ENCODE results near the gene SDHAF4.
"Not testable (repeated sequence)": the region's sequence is repeated elsewhere in the genome, so short reads cannot be mapped to it uniquely, and the experiment has no call there.

The SDHAF4 gene

DNA sequence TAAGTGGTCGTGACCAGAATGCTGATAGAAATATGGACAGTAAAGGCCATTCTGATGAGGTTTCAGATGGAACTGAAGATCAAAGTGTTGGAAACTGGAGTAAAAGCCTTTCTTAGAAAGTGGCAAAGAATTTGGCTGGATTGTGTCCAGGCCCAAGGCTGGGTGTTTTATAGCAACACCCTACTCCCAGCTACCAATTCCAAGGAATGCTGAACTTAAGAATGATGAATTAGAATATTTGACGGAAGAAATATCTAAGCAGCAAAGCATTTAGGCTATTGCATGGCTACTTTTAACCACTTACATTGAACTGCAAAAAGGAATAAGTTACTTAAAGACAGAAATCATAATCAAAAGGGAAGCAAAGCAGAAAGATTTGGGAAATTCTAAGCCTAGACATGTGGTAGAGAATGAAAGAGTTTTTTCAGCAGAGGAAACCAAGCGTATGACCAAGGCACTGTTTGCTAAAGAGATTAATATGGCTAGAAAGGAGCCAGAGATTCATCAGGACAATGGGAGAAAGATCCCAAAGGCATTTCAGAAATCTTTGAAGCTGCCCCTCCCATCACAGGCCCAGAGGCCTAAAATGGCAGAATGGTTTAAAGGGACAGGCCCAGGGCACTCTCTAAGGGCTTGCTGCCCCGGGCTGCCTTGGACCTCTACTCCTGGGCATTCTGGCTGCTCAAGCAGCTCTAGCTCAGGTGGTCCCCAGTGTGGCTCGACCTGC, 25.8 kb downstream of the SDHAF4 start:
- no peak overlapping the region for H3K4me3 ChIP-seq (ENCODE audit: low read depth, low read length)
- TF ChIP-seq, protein P1, sequence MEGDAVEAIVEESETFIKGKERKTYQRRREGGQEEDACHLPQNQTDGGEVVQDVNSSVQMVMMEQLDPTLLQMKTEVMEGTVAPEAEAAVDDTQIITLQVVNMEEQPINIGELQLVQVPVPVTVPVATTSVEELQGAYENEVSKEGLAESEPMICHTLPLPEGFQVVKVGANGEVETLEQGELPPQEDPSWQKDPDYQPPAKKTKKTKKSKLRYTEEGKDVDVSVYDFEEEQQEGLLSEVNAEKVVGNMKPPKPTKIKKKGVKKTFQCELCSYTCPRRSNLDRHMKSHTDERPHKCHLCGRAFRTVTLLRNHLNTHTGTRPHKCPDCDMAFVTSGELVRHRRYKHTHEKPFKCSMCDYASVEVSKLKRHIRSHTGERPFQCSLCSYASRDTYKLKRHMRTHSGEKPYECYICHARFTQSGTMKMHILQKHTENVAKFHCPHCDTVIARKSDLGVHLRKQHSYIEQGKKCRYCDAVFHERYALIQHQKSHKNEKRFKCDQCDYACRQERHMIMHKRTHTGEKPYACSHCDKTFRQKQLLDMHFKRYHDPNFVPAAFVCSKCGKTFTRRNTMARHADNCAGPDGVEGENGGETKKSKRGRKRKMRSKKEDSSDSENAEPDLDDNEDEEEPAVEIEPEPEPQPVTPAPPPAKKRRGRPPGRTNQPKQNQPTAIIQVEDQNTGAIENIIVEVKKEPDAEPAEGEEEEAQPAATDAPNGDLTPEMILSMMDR (IDR thresholded peaks at IDR 0.05; ENCODE audit: borderline replicate concordance, insufficient read depth, low read depth, low read length): no peak

DNA sequence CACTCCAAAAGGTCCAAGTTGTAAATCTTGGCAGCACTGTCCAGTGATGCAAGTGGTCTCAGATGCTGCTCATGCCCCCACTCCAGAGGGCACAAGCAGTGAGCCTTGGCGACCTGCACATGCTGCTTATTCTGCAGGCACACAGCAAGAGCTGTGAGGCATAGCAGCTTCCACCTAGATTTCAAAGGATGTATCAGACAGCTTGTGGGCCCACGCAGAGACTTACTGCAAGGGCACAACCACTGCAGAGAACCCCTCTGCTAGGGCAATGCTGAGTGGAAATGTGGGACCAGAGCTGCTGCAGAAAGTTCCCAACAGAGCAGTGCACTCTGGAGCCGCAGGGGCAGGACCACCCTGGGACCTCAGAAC, 26.4 kb downstream of the SDHAF4 start:
- no peak overlapping the region for H3K4me3 ChIP-seq (ENCODE audit: low read depth, low read length)
- TF ChIP-seq, protein P1 (IDR thresholded peaks at IDR 0.05; ENCODE audit: borderline replicate concordance, insufficient read depth, low read depth, low read length): no peak

DNA sequence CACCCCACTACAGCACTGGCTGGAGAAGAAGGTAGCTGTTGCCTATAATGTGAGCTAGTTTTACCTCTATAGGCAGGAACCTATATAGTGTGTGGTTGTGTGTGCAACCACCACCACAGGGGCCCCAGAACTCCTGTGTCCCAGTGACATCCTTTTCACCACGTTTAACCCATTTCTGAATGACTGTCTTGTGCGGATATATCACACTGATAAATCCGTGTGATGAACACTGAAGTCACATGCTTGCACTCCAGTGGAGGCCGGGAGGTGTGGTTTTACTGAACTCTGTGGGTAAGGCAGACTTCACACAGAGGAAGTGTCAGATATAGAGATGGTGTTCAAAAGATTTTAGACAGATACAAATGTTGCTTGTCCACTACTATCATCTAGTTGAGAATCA, 32.5 kb downstream of the SDHAF4 start:
- TF ChIP-seq, protein P1 (IDR thresholded peaks at IDR 0.05; ENCODE audit: borderline replicate concordance, insufficient read depth, low read depth, low read length): no peak
- no peak overlapping the region for H3K4me3 ChIP-seq (ENCODE audit: low read depth, low read length)

GRCh38 chr6:70601014-70601413, 34.3 kb downstream of the SDHAF4 start:
- TF ChIP-seq, protein P1 (IDR thresholded peaks at IDR 0.05; ENCODE audit: borderline replicate concordance, insufficient read depth, low read depth, low read length): no peak
- no peak overlapping the region for H3K4me3 ChIP-seq (ENCODE audit: low read depth, low read length)

- no peak overlapping the region for H3K4me3 ChIP-seq (ENCODE audit: low read depth, low read length)
- TF ChIP-seq, protein P1 (IDR thresholded peaks at IDR 0.05; ENCODE audit: borderline replicate concordance, insufficient read depth, low read depth, low read length): no peak
Observed at GRCh38 chr6:70604254-70604653, 37.5 kb downstream of the SDHAF4 start.

DNA sequence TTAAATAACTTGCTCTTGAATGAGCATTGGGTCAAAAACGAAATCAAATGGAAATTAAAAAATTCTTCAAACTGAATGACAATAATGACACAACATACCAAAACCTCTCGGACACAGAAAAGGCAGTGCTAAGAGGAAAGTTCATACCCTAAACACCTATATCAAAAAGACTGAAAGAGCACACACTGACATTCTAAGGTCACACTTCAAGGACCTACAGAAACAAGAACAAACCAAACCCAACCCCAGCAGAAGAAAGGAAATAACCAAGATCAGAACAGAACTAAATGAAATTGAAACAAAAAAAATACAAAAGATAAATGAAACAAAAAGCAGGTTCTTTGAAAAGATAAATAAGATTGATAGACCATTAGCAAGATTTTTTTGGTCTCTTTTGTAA, 40.6 kb downstream of the SDHAF4 start:
- H3K4me3 ChIP-seq (ENCODE audit: low read depth, low read length): not testable (repeated sequence)

- not testable (repeated sequence) for H3K4me3 ChIP-seq (ENCODE audit: low read depth, low read length)
Observed at GRCh38 chr6:70609181-70609580, 42.5 kb downstream of the SDHAF4 start.

DNA sequence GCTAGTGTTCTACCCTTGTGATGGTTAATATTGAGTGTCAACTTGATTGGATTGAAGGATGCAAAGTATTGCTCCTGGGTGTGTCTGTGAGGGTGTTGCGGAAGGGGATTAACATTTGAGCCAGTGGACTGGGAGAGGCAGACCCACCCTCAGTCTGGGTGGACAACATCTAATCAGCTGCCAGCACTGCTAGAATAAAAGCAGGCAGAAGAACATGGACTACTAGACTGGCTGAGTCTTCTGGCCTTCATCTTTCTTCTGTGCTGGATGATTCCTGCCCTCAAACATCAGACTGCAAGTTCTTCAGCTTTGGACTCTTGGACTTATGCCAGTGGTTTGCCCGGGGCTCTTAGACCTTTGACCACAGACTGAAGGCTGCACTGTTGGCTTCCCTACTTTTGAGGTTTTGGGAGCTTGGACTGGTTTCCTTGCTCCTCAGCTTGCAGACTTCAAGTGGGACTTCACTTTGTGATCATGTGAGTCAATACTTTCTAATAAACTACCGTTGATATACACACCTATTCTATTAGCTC, 50.1 kb downstream of the SDHAF4 start:
- TF ChIP-seq, protein P1 (IDR thresholded peaks at IDR 0.05; ENCODE audit: borderline replicate concordance, insufficient read depth, low read depth, low read length): no peak

More for the DNA sequence above, 50.1 kb downstream of the SDHAF4 start:
- no peak overlapping the region for H3K4me3 ChIP-seq (ENCODE audit: low read depth, low read length)
